Esophagus squamous epithelium (tissue), 5 donors: ENCODE data around the gene ALG9. TPM values are rescaled to one million over a fixed set of nuclear protein-coding genes. Genes with fewer than 3 reads are reported as not detected.

Experiments
- DNase-seq: peaks from one replicate; lab custom pipeline; 2025; lab: John Stamatoyannopoulos, UW
- H3K27ac ChIP-seq, 4 donors: fragments of 200-600 bp; sonication (generic); one replicate each; pipeline ENCODE4 v1.5.1; 2016 to 2019; ENCODE audit warnings: mild to moderate bottlenecking in 1 of 4
- H3K27me3 ChIP-seq, 4 donors: fragments of 200-600 bp; sonication (generic); 1 replicate in 3 of 4; 2 replicates in 1 of 4; pipeline versions ENCODE4 v1.5.1 to v1.6.0; 2017 to 2021; ENCODE audit warnings: antibody characterized with exemption in 1 of 4
- H3K36me3 ChIP-seq, 3 donors: fragments of 200-600 bp; sonication (generic); one replicate each; pipeline ENCODE4 v1.5.1; 2016 to 2019
- H3K4me1 ChIP-seq, 3 donors: fragments of 200-600 bp; sonication (generic); one replicate each; pipeline ENCODE4 v1.5.1; 2017 to 2019
- H3K4me3 ChIP-seq, 4 donors: fragments of 200-600 bp; sonication (generic); 1 replicate in 3 of 4; 2 replicates in 1 of 4; pipeline ENCODE4 v1.5.1; 2016 to 2019; ENCODE audit warnings: mild to moderate bottlenecking in 2 of 4, moderate library complexity in 1 of 4
- H3K9me3 ChIP-seq, 3 donors: fragments of 200-600 bp; sonication (generic); one replicate each; pipeline ENCODE4 v1.5.1; 2016 to 2019
- POLR2A ChIP-seq, 4 donors: fragments of 450-650 bp; IDR thresholded peaks; one replicate each; pipeline ENCODE4 v1.6.1; 2017; ENCODE audit warnings: antibody characterized with exemption in 4 of 4, mild to moderate bottlenecking in 4 of 4, moderate library complexity in 3 of 4
- WGBS, 2 donors: methylation state at CpG; one replicate each; pipeline ENCODE4 v1.1.5; 2018; 5-methylcytosine and 5-hydroxymethylcytosine counted together
- intact Hi-C: fragments of 100-400 bp; cut with DNase I; formaldehyde crosslinking; loops from one replicate; pipeline ENCODE4 v1.15.0; 2022
- total RNA-seq, 4 donors: library from RNA; depleted of rRNA; stranded (reverse); fragments of >200 nt; gene quantifications; one replicate each; pipeline ENCODE4 v1.1.0, GENCODE V29; 2016
- TF ChIP-seq, protein P1 (sequence below), 6 experiments: fragments of 450-650 bp in 4 of 6; fragments of 200-600 bp in 2 of 6; sonication (generic) in 2 of 6; IDR thresholded peaks; one replicate each; pipeline ENCODE4 v1.5.1; 2016 to 2019; ENCODE audit warnings: antibody characterized with exemption in 6 of 6, mild to moderate bottlenecking in 4 of 6, moderate library complexity in 4 of 6
- donor health status: DM: yes; HTN: yes; CAD: no.

Gene ALG9
- total RNA-seq, 4 donors from 2014 or later: 18.7 to 29.4 (median 21.8) TPM

DNA sequence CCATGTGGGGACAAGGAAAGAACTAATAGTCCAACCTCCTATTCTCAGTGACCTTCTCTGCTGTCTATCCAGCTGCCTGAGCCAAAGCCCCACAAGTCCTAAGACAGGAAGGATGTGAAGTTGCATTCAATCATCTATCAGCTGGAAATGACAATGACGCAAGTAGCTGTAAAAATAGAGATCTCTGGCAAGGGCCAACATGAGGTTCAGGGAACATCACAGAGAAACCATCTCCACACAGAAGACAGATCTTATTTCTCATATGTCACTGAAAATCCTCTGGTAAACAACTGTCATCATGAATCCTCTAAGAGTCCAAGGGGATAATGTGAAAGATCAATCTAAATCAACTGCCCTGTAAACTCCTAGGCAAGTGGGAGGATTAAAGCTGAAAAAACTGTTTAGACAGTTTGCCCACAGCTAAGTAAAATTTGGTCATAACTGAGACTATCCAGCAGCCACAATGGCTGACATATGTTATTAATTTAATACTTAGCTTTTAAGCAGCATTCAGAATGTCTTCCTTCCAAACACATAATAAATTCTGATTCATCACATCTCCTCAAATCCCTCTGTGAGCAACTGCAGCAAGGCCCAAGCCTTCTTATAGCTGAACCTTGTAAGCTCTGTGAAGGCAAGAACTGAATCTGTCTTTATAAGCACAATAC lies 52.1 kb downstream of the ALG9 start:
- peaks cover 5 to 17% (median 8%) of the 10 kb centered on the region in 3 donors for H3K4me1 ChIP-seq
- no peaks in the 10 kb centered on the region for H3K9me3 ChIP-seq
- TF ChIP-seq, protein P1, sequence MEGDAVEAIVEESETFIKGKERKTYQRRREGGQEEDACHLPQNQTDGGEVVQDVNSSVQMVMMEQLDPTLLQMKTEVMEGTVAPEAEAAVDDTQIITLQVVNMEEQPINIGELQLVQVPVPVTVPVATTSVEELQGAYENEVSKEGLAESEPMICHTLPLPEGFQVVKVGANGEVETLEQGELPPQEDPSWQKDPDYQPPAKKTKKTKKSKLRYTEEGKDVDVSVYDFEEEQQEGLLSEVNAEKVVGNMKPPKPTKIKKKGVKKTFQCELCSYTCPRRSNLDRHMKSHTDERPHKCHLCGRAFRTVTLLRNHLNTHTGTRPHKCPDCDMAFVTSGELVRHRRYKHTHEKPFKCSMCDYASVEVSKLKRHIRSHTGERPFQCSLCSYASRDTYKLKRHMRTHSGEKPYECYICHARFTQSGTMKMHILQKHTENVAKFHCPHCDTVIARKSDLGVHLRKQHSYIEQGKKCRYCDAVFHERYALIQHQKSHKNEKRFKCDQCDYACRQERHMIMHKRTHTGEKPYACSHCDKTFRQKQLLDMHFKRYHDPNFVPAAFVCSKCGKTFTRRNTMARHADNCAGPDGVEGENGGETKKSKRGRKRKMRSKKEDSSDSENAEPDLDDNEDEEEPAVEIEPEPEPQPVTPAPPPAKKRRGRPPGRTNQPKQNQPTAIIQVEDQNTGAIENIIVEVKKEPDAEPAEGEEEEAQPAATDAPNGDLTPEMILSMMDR (IDR thresholded peaks at IDR 0.05): no peak
- TF ChIP-seq POLR2A (IDR thresholded peaks at IDR 0.05): no peak
- 36 to 58% methylated on average over 1 of the region's 1 CpG for WGBS, 2 donors
- no peak overlapping the region for H3K4me3 ChIP-seq
- peaks cover 0 to 20% (median 0%) of the 10 kb centered on the region in 3 donors for H3K36me3 ChIP-seq
- DNase-seq: no peak
- H3K27me3 ChIP-seq: no peaks in the 10 kb centered on the region
- peak overlapping the region; percentile 27 to 83 (median 62) for H3K27ac ChIP-seq
- intact Hi-C loops: no loop called here

DNA sequence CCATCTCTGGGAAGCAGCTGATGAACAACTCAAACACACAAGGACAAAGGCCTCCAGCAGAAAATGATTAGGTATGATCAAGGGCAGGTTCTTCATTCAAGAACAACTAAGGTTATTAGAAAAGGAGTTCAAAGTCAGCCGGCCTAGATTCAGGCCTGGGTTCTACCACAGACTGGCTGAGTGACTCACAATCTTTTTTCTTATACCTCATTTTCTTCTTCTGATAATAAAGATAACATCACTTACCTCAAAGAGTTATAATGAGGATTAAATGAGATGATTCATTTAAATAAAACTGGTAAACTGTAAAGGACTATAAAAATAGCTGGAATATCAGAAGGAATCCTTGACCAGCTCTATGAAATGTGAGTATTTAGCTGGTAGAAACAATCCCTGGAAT lies 55.9 kb downstream of the ALG9 start:
- H3K36me3 ChIP-seq: peaks cover 0 to 30% (median 0%) of the 10 kb centered on the region in 3 donors
- H3K4me1 ChIP-seq: peaks cover 5 to 15% (median 7%) of the 10 kb centered on the region in 3 donors
- no peak overlapping the region for H3K4me3 ChIP-seq
- 79 to 87% methylated on average over 1 of the region's 1 CpG for WGBS, 2 donors
- TF ChIP-seq, protein P1 (IDR thresholded peaks at IDR 0.05): no peak
- no peak for TF ChIP-seq POLR2A (IDR thresholded peaks at IDR 0.05)
- no peaks in the 10 kb centered on the region for H3K27me3 ChIP-seq
- peak overlapping the region in 1 of 4 donors; percentile 26 for H3K27ac ChIP-seq
- no peak for DNase-seq
- no peaks in the 10 kb centered on the region for H3K9me3 ChIP-seq
- intact Hi-C loops: no loop called here

DNA sequence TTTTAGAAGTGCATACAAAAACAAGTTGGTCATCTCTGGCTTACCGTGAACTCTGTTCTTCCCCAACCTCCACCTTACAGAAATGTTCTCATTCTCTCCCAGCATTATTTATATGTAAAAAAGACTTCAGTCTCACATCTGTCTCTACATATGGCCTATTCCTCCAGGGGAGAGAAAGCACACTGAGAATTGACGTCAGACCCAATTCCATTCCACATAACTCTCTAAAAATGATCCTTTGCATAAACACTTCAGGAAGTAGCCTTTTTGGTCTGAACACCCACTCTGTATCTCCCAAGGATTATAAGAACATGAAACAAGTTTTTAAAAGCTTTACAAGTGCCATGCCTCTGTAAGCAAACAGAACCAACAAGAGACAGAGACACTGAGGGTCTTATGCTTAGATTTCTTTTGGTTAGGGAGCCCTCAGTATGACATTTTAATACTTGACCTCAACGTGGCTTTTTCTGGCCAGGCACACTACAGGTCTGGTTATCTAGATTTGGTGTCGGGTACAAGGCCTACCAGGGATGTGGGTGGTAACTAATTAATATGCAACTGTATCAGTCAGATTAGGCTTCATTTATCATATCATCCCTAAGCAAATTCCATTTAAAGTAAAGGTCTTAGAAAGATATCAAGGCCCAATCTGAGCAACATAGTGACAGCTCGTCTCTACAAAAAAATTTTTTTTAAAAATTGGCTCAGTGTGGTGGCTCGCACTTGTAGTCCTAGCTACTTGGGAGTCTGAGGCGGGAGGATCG lies 56.6 kb downstream of the ALG9 start:
- H3K36me3 ChIP-seq: peaks cover 0 to 38% (median 0%) of the 10 kb centered on the region in 3 donors
- DNase-seq: no peak
- H3K4me3 ChIP-seq: no peak overlapping the region
- intact Hi-C loops: no loop called here
- TF ChIP-seq, protein P1 (IDR thresholded peaks at IDR 0.05): no peak
- TF ChIP-seq POLR2A (IDR thresholded peaks at IDR 0.05): no peak
- no peaks in the 10 kb centered on the region for H3K27me3 ChIP-seq
- no peaks in the 10 kb centered on the region for H3K9me3 ChIP-seq
- peak overlapping the region in 1 of 4 donors; percentile 26 for H3K27ac ChIP-seq
- WGBS, 2 donors: 82 to 90% methylated on average over 8 of the region's 8 CpGs
- peaks cover 0 to 7% (median 0%) of the 10 kb centered on the region in 3 donors for H3K4me1 ChIP-seq

DNA sequence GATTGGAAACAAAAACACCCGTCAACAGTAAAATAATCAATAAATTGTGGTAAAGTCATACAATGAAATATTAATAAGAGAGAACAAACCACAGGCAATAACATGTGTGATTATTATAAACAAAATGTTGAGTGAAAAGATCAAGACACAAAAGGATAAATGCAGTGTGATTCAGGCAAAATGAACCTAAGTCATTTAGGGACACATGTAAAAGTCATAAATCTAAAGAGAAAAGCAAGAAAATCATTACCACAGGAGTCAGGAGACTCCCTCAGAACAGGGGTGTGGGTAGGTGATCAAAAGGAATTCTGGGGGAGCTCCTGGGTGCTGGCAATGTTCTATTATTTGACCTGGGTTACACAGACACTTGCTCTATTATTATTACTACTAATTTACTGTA lies 57.3 kb downstream of the ALG9 start:
- Histone ChIP-seq H3K27ac (no peak overlapping the region), H3K4me1 (peaks cover 0 to 4% (median 0%) of the 10 kb centered on the region in 3 donors), H3K9me3 (no peaks in the 10 kb centered on the region), H3K4me3 (no peak overlapping the region), H3K27me3 (no peaks in the 10 kb centered on the region), H3K36me3 (peaks cover 0 to 44% (median 2%) of the 10 kb centered on the region in 3 donors)
- TF ChIP-seq, protein P1 (IDR thresholded peaks at IDR 0.05): no peak
- no peak for TF ChIP-seq POLR2A (IDR thresholded peaks at IDR 0.05)
- intact Hi-C loops: no loop called here
- 90 to 97% methylated on average over 1 of the region's 1 CpG for WGBS, 2 donors
- DNase-seq: no peak

DNA sequence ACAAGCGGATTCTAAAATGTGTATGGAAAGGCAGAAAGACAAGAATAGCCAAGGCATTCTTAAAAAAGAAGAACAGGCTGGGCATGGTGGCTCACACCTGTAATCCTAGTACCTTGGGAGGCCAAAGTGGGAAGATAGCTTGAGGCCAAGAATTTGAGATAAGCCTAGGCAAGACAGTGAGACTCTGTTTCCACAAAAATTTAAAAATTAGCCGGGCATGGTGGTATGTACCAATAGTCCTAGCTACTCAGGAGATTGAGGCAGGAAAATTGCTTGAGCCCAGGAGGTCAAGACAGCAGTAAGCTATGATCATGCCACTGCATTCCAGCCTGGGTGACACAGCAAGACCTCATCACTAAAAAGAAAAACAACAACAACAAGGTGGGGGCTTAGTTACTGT lies 59.2 kb downstream of the ALG9 start:
- TF ChIP-seq, protein P1 (IDR thresholded peaks at IDR 0.05): no peak
- no peak for TF ChIP-seq POLR2A (IDR thresholded peaks at IDR 0.05)
- Histone ChIP-seq H3K4me1 (no peaks in the 10 kb centered on the region), H3K4me3 (no peak overlapping the region), H3K36me3 (peaks cover 0 to 54% (median 4%) of the 10 kb centered on the region in 3 donors), H3K27ac (no peak overlapping the region), H3K27me3 (no peaks in the 10 kb centered on the region), H3K9me3 (no peaks in the 10 kb centered on the region)
- intact Hi-C loops: no loop called here
- DNase-seq: no peak
- 94 to 98% methylated on average over 2 of the region's 2 CpGs for WGBS, 2 donors
